ENCODE data around the gene XYLB. TPM values are rescaled to one million over a fixed set of nuclear protein-coding genes. Genes with fewer than 3 reads are reported as not detected.
A peak's percentile ranks its signal among the peaks of the same experiment; 100 is the strongest.

The XYLB gene
- polyA plus RNA-seq, 1 donor from 2014 or later: 0.50 TPM

- no peaks in the 10 kb centered on the region for H3K27me3 ChIP-seq (ENCODE audit: insufficient read depth, low read depth, low read length)
- no peaks in the 10 kb centered on the region for H3K9me3 ChIP-seq (ENCODE audit: low read length)
- H3K36me3 ChIP-seq (ENCODE audit: insufficient read depth, low read length): no peaks in the 10 kb centered on the region
- no peak overlapping the region for H3K4me3 ChIP-seq (ENCODE audit: low read length)
- no peak overlapping the region for H3K27ac ChIP-seq (ENCODE audit: low read length)
- no peaks in the 10 kb centered on the region for H3K79me2 ChIP-seq (replicated peaks; ENCODE audit: insufficient read depth, low read length)
- H3K9ac ChIP-seq (ENCODE audit: low read length): no peak overlapping the region
- H3F3A ChIP-seq (ENCODE audit: insufficient read depth, low read length, poor library complexity, severe bottlenecking): no peaks in the 10 kb centered on the region
- no peak for TF ChIP-seq MXI1 (conservative IDR thresholded peaks at IDR 0.05; ENCODE audit: poor library complexity, severe bottlenecking)
- TF ChIP-seq RAD21 (conservative IDR thresholded peaks at IDR 0.05): no peak
- no peak for TF ChIP-seq EZH2 (IDR thresholded peaks at IDR 0.05; ENCODE audit: borderline replicate concordance, insufficient read depth, low read length, poor library complexity, severe bottlenecking)
- TF ChIP-seq CTCF (IDR thresholded peaks at IDR 0.05; ENCODE audit: poor library complexity, severe bottlenecking): no peak
- no peak for TF ChIP-seq EP300 (conservative IDR thresholded peaks at IDR 0.05; ENCODE audit: poor library complexity, severe bottlenecking)
- no peak for TF ChIP-seq REST (IDR thresholded peaks at IDR 0.05; ENCODE audit: borderline replicate concordance)
- TF ChIP-seq TAF1 (IDR thresholded peaks at IDR 0.05; ENCODE audit: low read depth): no peak
- no peak for TF ChIP-seq SMC3 (conservative IDR thresholded peaks at IDR 0.05; ENCODE audit: poor library complexity)
- no peak for TF ChIP-seq POLR2AphosphoS5 (IDR thresholded peaks at IDR 0.05)
- no peaks in the 10 kb centered on the region for H3K9me2 ChIP-seq (ENCODE audit: insufficient read depth, low read length)
- H2AFZ ChIP-seq (ENCODE audit: low read depth, low read length): no peak overlapping the region
- no peaks in the 10 kb centered on the region for H4K20me1 ChIP-seq (ENCODE audit: insufficient read depth)
- H3K4me2 ChIP-seq (ENCODE audit: low read length): no peak overlapping the region
Observed at GRCh38 chr3:38297537-38297936, 49.0 kb upstream of the XYLB start.

- no peaks in the 10 kb centered on the region for H3K36me3 ChIP-seq (ENCODE audit: insufficient read depth, low read length)
- no peak overlapping the region for H3K27ac ChIP-seq (ENCODE audit: low read length)
- H3K4me3 ChIP-seq (ENCODE audit: low read length): no peak overlapping the region
- no peaks in the 10 kb centered on the region for H3K27me3 ChIP-seq (ENCODE audit: insufficient read depth, low read depth, low read length)
- no peak overlapping the region for H3K9ac ChIP-seq (ENCODE audit: low read length)
- no peaks in the 10 kb centered on the region for H3K79me2 ChIP-seq (replicated peaks; ENCODE audit: insufficient read depth, low read length)
- TF ChIP-seq RAD21 (conservative IDR thresholded peaks at IDR 0.05): peak; percentile 12
- peak; percentile 54 for TF ChIP-seq CTCF (IDR thresholded peaks at IDR 0.05; ENCODE audit: poor library complexity, severe bottlenecking)
- no peak for TF ChIP-seq REST (IDR thresholded peaks at IDR 0.05; ENCODE audit: borderline replicate concordance)
- H4K20me1 ChIP-seq (ENCODE audit: insufficient read depth): no peaks in the 10 kb centered on the region
- H2AFZ ChIP-seq (ENCODE audit: low read depth, low read length): no peak overlapping the region
- no peaks in the 10 kb centered on the region for H3K9me3 ChIP-seq (ENCODE audit: low read length)
- H3K9me2 ChIP-seq (ENCODE audit: insufficient read depth, low read length): no peaks in the 10 kb centered on the region
- H3K4me2 ChIP-seq (ENCODE audit: low read length): no peak overlapping the region
- no peaks in the 10 kb centered on the region for H3F3A ChIP-seq (ENCODE audit: insufficient read depth, low read length, poor library complexity, severe bottlenecking)
Observed at GRCh38 chr3:38297947-38298711, 48.5 kb upstream of the XYLB start.
